GM19035 (cell line): ENCODE results near the gene NKD1.

Experiments used
- ATAC-seq: cut with Tn5 transposase; IDR thresholded peaks from one replicate; pipeline ENCODE4 v1.9.1; 2021; ENCODE audit not compliant: unreplicated experiment

Gene NKD1

DNA sequence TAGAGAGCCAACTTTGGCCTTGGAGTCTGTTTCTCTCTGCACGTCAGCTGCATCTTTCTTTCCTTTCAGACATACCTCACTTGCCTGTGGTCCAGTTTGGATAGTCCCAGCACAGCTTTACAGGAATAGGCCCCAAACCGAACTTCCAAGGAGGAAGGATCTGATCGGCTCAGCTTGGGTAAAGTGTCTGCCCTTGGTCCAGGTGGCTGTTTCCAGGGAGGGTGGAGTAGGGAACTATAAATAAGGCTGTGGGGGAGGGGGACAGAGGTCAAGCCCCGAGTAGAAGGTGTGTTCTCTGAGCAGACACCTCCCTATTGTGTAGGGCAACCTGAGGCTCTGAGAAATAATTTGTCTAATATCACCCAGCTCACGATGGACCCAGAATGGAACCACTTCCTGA, 29.2 kb upstream of the NKD1 start:
- no peak for ATAC-seq

- ATAC-seq: no peak
Measured at GRCh38 chr16:50519602-50520001, 28.6 kb upstream of the NKD1 start.

DNA sequence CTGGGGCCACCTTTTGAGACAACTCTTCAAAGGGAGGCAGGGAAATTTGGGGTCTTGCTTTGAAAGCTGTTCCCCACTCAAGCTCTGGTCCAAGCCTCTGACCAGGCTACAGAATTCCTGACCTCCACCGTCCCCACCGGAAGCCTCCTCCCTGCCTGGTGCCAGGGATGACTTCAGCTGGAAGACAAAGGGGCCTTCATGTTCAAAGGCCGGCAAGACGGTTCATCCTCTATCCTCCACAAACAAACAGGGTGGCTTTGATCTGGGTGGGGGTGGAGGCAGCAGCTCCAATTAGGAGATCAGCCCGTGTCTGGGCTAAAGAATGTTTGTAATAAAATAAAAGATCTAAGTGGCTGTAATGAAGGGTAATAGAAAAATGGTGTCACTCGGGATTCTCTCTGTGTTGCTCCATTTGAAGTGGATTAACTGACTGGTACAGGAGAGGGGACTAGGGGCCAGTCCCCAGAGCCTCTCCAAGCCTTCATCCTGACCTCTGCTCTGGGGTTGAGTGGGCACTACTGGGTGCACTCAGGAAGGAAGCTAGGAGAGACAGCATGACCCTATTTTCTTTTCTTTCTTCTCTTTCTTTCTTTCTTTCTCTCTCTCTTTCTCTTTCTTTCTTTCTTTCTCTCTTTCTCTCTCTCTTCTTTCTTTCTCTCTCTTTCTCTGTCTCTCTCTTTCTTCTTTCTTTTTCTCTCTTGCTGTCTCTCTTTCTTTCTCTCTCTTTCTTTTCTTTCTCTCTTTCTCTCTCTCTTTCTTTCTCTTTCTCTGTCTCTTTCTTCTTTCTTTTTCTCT, 27.5 kb upstream of the NKD1 start:
- ATAC-seq: no peak

DNA sequence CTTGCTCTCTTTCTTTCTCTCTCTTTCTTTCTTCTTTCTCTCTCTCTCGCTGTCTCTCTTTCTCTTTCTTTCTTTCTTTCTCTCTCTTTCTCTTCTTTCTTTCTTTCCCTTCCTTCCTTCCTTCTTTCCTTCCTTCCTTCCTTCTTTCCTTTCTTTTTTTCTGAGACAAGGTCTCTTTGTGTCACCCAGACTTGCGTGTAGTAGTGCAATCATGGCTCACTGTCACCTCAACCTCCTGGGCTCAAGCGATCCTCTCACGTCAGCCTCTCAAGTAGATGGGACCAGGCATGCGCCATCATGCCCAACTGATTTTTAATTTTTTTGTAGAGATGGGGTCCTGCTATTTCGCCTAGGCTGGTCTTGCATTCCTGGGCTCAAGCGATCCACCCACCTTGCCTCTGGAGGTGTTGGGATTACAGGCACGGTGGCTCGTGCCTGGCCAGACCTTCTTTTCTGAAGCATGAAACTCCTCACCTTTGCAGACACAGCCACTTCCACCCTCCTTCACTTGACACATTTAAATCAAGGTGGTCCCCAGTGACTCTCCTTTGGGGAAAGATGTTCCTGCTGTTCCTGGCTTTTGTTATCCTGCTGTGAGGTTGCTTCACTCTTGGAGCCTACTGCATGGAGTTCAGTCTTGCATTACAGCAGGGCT, 26.8 kb upstream of the NKD1 start:
- no peak for ATAC-seq

GRCh38 chr16:50522324-50522723, 25.9 kb upstream of the NKD1 start:
- ATAC-seq: no peak

GRCh38 chr16:50523710-50524109, 24.5 kb upstream of the NKD1 start:
- no peak for ATAC-seq

- no peak for ATAC-seq
Measured at GRCh38 chr16:50525262-50525661, 22.9 kb upstream of the NKD1 start.

- no peak for ATAC-seq
Measured at GRCh38 chr16:50525716-50526115, 22.5 kb upstream of the NKD1 start.

GRCh38 chr16:50526249-50526648, 21.9 kb upstream of the NKD1 start:
- ATAC-seq: no peak

- no peak for ATAC-seq
Measured at GRCh38 chr16:50526796-50527195, 21.4 kb upstream of the NKD1 start.

GRCh38 chr16:50528820-50529219, 19.4 kb upstream of the NKD1 start:
- no peak for ATAC-seq

DNA sequence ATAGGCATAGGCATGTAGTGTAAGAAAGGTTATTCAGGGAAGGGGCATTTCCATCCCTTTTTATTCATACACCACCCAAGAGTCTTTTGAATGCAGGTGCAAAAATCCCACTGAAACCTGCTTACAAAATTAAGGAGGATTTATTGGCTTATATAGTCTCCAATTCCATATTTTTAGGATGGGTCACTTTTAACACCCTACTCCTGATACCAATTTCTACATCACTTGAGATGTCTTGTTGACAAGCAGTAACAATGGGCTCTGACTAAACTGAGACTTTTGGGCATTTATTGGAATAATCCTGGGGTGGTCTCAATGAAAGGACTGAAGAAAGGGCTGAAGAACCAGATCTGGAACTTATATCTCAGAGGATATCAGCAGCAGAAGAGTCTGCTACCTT, 18.9 kb upstream of the NKD1 start:
- ATAC-seq: no peak

DNA sequence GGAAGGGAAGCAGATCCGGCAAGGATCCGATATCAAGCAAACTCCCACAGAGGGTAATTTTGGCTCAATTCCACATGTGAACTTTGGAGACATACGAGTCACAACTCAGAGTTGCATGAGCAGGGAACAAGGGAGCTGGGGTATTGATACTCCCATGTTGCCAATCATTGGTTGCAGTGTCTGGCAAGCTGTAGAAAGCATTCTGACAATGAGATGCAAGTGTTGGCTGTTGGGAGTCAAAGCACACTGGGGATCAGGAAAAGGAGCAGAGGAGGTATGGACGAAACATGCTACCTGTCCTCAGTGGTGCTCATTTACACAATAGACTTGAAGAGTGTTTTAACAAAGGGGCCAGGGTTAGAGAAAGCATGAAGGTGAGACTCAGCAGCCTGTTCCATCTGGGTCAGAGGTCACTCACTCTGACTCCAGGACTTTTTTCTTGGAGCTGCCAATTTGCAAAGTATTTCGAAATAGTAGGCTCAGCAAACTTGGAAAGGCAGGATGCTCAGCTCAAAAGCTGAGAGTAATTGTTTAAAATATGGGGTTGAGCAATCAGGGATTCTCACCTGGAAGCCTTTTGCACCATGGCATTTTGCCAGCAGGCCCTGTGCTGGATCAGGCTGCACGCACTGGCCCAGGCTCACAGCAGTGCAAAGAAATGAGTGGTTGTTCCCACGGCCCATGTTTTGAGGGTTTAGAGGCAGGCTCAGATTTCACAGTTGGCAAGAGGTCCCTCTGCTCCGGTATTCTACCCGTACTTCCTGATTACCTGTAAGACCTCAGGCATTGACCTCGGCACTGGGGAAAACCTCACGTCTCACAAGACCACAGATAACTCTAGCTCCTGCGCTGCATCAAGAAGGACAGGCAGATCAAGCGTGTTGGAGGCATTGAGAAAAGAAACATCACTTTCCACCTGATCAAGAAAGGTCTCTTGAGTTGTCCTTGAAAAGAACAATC, 17.6 kb upstream of the NKD1 start:
- no peak for ATAC-seq

DNA sequence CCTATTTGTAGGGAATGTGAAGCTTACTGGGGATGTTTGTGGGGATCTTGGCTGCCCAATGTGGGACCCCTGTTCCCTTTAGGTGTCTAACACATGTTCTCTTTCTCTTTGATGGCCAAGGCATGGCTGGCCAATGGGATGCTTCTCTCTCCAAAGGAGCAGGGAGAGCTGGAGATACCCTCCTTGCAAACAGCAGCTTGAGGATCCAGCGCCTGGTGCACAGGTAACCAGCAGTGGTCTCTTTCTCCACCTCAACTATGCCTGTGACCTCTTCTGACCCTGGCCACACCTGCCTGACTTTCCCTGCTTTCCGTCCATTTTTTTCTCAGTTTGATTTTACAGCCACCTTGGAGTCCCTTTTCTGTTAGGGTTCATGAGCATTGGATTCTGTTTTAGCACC, 16.8 kb upstream of the NKD1 start:
- no peak for ATAC-seq

- ATAC-seq: no peak
Measured at GRCh38 chr16:50531901-50532300, 16.3 kb upstream of the NKD1 start.

DNA sequence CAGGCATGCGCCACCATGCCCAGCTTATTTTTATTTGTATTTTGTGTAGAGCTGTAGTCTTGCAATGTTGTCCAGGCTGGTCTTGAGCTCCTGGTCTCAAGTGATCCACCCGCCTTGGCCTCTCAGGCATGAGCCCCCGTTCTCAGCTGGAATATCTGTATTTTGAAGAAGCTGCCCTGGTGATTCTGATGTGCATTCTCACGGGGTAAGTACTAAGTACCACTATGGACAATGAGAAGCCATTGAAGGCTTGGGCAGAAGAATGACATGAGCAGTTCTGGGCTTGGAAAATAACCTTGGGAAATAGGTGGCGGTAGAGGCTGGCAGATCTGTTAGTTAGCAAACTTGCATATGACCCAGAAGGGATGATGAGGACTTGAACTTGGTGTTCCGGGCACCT, 15.6 kb upstream of the NKD1 start:
- ATAC-seq: no peak

GRCh38 chr16:50533317-50533716, 14.9 kb upstream of the NKD1 start:
- ATAC-seq: no peak

DNA sequence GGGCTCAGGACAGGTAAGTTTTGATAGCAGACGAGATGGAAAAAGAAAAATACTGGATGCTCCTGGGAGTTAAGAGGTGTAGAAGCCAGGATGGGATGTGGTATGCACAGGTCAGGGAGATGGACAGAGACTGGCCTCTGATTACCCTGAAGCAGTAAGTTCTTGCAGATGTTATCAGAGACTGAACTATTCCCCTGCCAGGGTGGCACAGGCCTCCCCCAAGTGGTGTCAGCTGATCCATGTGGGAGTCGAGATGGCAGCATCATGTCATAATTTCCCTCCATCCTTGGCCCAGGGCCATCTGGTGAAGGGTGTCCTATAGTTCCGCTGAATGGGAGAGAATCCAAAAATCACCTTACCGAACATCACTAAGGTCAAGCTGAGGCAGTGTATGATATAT, 14.1 kb upstream of the NKD1 start:
- no peak for ATAC-seq

GRCh38 chr16:50534556-50534955, 13.6 kb upstream of the NKD1 start:
- no peak for ATAC-seq

DNA sequence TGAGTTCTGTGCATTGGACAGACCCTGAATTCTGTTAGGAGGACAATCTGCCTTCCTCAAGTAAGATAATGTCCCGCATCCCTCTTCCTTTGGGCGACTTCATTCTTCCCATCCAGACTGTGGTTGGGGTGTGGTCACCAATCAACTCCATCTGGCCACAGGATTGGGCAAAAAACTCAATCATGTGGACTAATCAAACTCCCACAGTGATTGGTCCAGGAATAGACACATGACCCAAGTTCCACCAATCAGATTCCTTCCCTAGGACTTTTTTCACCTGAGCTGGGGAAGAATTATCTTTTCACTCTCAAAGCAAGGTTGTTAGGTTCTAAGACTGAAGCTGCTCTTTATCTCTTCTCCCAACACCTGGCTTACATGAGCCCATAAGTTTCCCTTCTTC, 13.2 kb upstream of the NKD1 start:
- ATAC-seq: no peak

DNA sequence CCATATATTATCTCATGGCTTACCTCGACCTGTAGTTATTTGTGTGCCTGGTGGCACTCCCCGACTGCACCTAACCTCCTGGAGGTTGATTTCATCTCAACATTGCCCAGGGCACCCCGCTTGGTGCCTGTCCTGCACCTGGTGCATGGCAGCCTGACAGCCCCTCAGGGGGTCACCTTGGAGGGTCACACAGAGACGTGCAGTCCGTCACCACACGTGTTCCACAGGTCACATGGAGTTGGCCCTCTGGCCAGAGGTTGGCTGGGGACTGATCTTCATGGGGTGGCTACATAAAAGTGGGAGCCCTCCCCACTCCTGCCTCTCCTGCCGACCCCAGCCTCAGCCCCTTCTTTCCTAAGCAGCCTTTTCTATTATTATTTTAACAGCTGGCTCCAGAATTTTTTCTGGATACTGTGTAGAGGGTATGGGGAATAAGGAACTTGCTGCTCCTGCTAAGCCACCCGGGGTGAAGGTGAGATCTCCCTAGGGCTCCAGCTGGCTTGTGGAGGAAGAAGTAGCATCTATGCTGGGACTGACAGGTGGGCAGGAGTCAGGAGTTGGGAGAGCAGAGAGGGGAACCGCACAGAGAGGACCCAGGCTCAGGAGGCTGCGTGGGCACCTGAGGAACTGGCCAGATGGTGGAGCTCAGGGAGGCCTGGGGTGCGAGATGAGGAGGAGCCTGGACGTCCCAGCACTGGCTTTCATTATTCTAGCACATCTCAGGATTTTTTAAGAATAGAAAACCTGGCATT, 12.5 kb upstream of the NKD1 start:
- ATAC-seq: no peak
